RWPE2 (cell line): ENCODE measurements around the gene DNM1.

Source experiments
- ATAC-seq: fragments of 200-7000 bp; cut with Tn5 transposase; 3 replicates; pipeline ENCODE4 v1.9.1; 2021; ENCODE audit warnings: low read depth
- DNase-seq: peaks from one replicate; pipeline ENCODE4 v3.0.0-alpha.2; 2020; ENCODE audit warnings: low spot score
- H3K27ac ChIP-seq: fragments of 450-650 bp; 2 replicates; pipeline ENCODE4 v1.5.1; 2017; ENCODE audit warnings: mild to moderate bottlenecking; ENCODE audit not compliant: poor library complexity, severe bottlenecking
- H3K27me3 ChIP-seq: fragments of 250-450 bp; sonication (Bioruptor Pico); 2 replicates; pipeline ENCODE4 v1.5.1; 2021; ENCODE audit warnings: mild to moderate bottlenecking, moderate library complexity; ENCODE audit not compliant: insufficient read depth, poor library complexity, severe bottlenecking
- H3K36me3 ChIP-seq: fragments of 250-450 bp; sonication (Bioruptor Pico); 2 replicates; pipeline ENCODE4 v1.5.1; 2020; ENCODE audit warnings: low read depth, mild to moderate bottlenecking, moderate library complexity
- H3K4me1 ChIP-seq: fragments of 250-450 bp; sonication (Bioruptor Pico); 2 replicates; pipeline ENCODE4 v1.5.1; 2021; ENCODE audit warnings: mild to moderate bottlenecking, moderate library complexity; ENCODE audit not compliant: insufficient read depth, poor library complexity, severe bottlenecking
- H3K4me3 ChIP-seq: fragments of 250-450 bp; sonication (Bioruptor Pico); 2 replicates; pipeline ENCODE4 v1.5.1; 2021; ENCODE audit warnings: mild to moderate bottlenecking, moderate library complexity; ENCODE audit not compliant: severe bottlenecking
- H3K9me3 ChIP-seq: fragments of 250-450 bp; sonication (Bioruptor Pico); 2 replicates; pipeline ENCODE4 v1.5.1; 2021; ENCODE audit warnings: mild to moderate bottlenecking, moderate library complexity; ENCODE audit not compliant: severe bottlenecking
- TF ChIP-seq, protein P1 (sequence below): fragments of 450-650 bp; IDR thresholded peaks from one replicate; pipeline ENCODE4 v1.5.1; 2017; ENCODE audit warnings: mild to moderate bottlenecking, moderate library complexity; ENCODE audit not compliant: poor library complexity, severe bottlenecking

Gene DNM1

DNA sequence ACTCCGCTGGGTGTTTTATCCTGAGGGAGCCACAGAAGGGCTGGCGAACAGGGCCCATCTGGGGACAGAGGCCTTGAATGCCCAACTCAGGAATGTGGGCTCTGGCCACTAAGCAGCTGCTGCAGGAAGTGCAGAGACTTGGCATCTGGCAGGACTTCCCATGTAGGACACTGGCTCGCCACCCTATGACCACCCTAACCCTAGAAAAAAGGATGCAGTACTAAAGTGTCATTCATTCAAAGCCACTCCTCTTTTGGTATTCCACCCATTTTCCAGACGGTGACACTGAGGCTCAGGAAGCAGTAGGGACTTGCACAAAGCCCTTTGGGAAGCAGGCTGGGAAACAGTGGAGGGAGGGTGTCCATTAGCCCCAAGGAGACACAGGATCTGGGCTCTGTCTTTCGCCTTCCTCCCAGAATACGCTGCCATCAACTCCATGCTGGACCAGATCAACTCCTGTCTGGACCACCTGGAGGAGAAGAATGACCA, 40.1 kb upstream of the DNM1 start:
- Histone ChIP-seq H3K27me3 (no peaks in the 10 kb centered on the region), H3K4me3 (no peak overlapping the region), H3K36me3 (peaks cover 45% of the 10 kb centered on the region), H3K27ac (no peak overlapping the region), H3K4me1 (no peaks in the 10 kb centered on the region), H3K9me3 (no peaks in the 10 kb centered on the region)
- DNase-seq = peak; percentile 38
- TF ChIP-seq, protein P1, sequence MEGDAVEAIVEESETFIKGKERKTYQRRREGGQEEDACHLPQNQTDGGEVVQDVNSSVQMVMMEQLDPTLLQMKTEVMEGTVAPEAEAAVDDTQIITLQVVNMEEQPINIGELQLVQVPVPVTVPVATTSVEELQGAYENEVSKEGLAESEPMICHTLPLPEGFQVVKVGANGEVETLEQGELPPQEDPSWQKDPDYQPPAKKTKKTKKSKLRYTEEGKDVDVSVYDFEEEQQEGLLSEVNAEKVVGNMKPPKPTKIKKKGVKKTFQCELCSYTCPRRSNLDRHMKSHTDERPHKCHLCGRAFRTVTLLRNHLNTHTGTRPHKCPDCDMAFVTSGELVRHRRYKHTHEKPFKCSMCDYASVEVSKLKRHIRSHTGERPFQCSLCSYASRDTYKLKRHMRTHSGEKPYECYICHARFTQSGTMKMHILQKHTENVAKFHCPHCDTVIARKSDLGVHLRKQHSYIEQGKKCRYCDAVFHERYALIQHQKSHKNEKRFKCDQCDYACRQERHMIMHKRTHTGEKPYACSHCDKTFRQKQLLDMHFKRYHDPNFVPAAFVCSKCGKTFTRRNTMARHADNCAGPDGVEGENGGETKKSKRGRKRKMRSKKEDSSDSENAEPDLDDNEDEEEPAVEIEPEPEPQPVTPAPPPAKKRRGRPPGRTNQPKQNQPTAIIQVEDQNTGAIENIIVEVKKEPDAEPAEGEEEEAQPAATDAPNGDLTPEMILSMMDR = no peak
- ATAC-seq = no peak

- no peaks in the 10 kb centered on the region for H3K27me3 ChIP-seq
- H3K4me3 ChIP-seq = no peak overlapping the region
- TF ChIP-seq, protein P1 = no peak
- H3K27ac ChIP-seq = no peak overlapping the region
- H3K36me3 ChIP-seq = peaks cover 51% of the 10 kb centered on the region
- H3K4me1 ChIP-seq = no peaks in the 10 kb centered on the region
- H3K9me3 ChIP-seq = no peaks in the 10 kb centered on the region
- no peak for ATAC-seq
- DNase-seq = peak; percentile 60
These were observed 39.5 kb upstream of the DNM1 start for GRCh38 chr9:128163523-128164306.

DNA sequence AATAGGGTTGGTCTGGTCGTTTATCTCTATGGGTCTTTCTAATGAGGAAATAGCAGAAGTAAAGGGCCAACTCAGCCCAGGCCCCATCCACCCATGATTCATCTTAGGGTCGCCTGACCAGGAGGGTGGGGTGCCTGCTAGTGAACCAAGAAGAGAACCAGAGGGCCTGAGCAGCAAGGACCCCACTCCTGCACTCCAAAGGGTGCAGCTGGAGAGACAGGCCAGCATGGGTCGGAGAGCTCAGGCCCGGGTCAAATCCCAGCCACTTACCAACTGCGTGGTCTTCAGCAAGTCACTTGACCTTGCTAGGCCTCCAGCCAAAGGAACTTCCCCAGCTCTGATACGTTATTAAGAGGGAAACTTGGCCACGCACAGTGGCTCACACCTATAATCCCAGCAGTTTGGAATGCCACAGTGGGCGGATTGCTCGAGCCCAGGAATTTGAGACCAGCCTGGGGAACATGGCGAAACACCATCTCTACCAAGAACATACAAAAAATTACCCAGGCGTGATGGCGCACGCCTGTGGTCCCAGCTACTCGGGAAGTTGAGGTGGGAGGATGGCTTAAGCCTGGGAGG, 38.8 kb upstream of the DNM1 start:
- Histone ChIP-seq H3K4me3 (no peak overlapping the region), H3K27ac (no peak overlapping the region), H3K36me3 (peaks cover 58% of the 10 kb centered on the region), H3K27me3 (no peaks in the 10 kb centered on the region), H3K4me1 (no peaks in the 10 kb centered on the region), H3K9me3 (no peaks in the 10 kb centered on the region)
- ATAC-seq (no peak), DNase-seq (no peak)
- TF ChIP-seq, protein P1 = no peak

- DNase-seq = peak; percentile 55
- H3K4me1 ChIP-seq = no peaks in the 10 kb centered on the region
- H3K27ac ChIP-seq = no peak overlapping the region
- no peak overlapping the region for H3K4me3 ChIP-seq
- TF ChIP-seq, protein P1 = no peak
- no peaks in the 10 kb centered on the region for H3K9me3 ChIP-seq
- H3K27me3 ChIP-seq = no peaks in the 10 kb centered on the region
- H3K36me3 ChIP-seq = peaks cover 69% of the 10 kb centered on the region
- no peak for ATAC-seq
These were observed 37.0 kb upstream of the DNM1 start for GRCh38 chr9:128166169-128166568.

DNA sequence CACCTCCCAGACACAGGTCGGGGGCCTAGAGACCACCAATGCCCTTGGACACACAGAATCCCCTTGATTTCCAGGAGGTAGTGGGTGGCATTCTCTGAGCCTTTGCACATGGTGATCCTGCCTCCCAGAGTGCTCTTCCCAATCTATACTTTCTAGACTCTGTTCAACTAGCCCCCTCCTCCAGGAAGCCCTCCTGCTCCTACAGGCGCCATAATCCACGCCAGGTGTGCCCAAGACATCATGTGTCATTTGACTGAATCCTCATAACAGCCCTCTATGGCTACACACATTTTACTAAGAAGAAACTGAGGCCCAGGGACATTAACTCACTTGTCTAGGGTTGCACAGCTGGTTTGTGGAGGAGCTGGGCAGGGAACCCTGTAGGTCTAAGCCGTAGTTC, 36.0 kb upstream of the DNM1 start:
- DNase-seq (no peak), ATAC-seq (no peak)
- no peak overlapping the region for H3K4me3 ChIP-seq
- H3K36me3 ChIP-seq = peaks cover 72% of the 10 kb centered on the region
- no peaks in the 10 kb centered on the region for H3K4me1 ChIP-seq
- H3K27me3 ChIP-seq = no peaks in the 10 kb centered on the region
- TF ChIP-seq, protein P1 = no peak
- no peaks in the 10 kb centered on the region for H3K9me3 ChIP-seq
- H3K27ac ChIP-seq = no peak overlapping the region
